Cardiac muscle cell (in vitro differentiated cells and primary cell): ENCODE data around the gene PIGZ. TPM values are rescaled to one million over a fixed set of nuclear protein-coding genes. Genes with fewer than 3 reads are reported as not detected.

Experiments used
- DNase-seq, 2 donors: peaks; one replicate each; pipeline versions ENCODE4 v3.0.0 to v3.0.0-alpha.2; 2010 to 2017; ENCODE audit warnings: low read depth in 1 of 2, low spot score in 1 of 2
- H3K27ac ChIP-seq: fragments of 200-600 bp; sonication (generic); 2 replicates; pipeline ENCODE4 v1.5.1; 2016
- H3K27me3 ChIP-seq: fragments of 200-600 bp; sonication (generic); 2 replicates; pipeline ENCODE4 v1.6.0; 2016; ENCODE audit warnings: control low read depth
- H3K36me3 ChIP-seq: fragments of 200-600 bp; sonication (generic); 2 replicates; pipeline ENCODE4 v1.5.1; 2016; ENCODE audit warnings: control low read depth
- H3K4me1 ChIP-seq: fragments of 200-600 bp; sonication (generic); 2 replicates; pipeline ENCODE4 v1.8.1; 2017; ENCODE audit warnings: low read depth, mild to moderate bottlenecking, mixed run types
- H3K4me3 ChIP-seq: fragments of 200-600 bp; sonication (generic); 2 replicates; pipeline ENCODE4 v1.5.1; 2016; ENCODE audit warnings: mild to moderate bottlenecking
- H3K9me3 ChIP-seq: fragments of 200-600 bp; sonication (generic); 2 replicates; pipeline ENCODE4 v1.5.1; 2017; ENCODE audit warnings: low read depth, mild to moderate bottlenecking, control low read depth
- polyA plus RNA-seq: library from polyadenylated mRNA; unstranded; fragments of >200 nt; fragmentation: Nextera tagmentation; extraction: Ambion mirVana; gene quantifications from 2 replicates; pipeline ENCODE4 v1.2.1, GENCODE V29; 2016
- total RNA-seq: library from RNA; depleted of rRNA; stranded (reverse); fragments of >200 nt; gene quantifications from 2 replicates; pipeline ENCODE4 v1.2.3, GENCODE V29; 2016
- TF ChIP-seq, protein P1 (sequence below): IDR thresholded peaks from 2 replicates; pipeline ENCODE4 v1.5.1; 2012; ENCODE audit warnings: low read depth, mild to moderate bottlenecking, low read length

Gene PIGZ
- total and polyA plus RNA-seq, 2 experiments from 2014 or later, result 4.1 to 8.1 TPM

- Histone ChIP-seq H3K9me3 (no peaks in the 10 kb centered on the region), H3K4me3 (no peak overlapping the region), H3K27ac (no peak overlapping the region)
Observed at GRCh38 chr3:196987022-196987421, 18.4 kb upstream of the PIGZ start.

GRCh38 chr3:196985954-196986885 is 17.6 kb upstream of the PIGZ start:
- Histone ChIP-seq H3K9me3 (no peaks in the 10 kb centered on the region), H3K27me3 (no peaks in the 10 kb centered on the region), H3K4me1 (peaks cover 17% of the 10 kb centered on the region), H3K4me3 (no peak overlapping the region), H3K36me3 (no peaks in the 10 kb centered on the region), H3K27ac (no peak overlapping the region)
- DNase-seq, result no peak
- TF ChIP-seq, protein P1, sequence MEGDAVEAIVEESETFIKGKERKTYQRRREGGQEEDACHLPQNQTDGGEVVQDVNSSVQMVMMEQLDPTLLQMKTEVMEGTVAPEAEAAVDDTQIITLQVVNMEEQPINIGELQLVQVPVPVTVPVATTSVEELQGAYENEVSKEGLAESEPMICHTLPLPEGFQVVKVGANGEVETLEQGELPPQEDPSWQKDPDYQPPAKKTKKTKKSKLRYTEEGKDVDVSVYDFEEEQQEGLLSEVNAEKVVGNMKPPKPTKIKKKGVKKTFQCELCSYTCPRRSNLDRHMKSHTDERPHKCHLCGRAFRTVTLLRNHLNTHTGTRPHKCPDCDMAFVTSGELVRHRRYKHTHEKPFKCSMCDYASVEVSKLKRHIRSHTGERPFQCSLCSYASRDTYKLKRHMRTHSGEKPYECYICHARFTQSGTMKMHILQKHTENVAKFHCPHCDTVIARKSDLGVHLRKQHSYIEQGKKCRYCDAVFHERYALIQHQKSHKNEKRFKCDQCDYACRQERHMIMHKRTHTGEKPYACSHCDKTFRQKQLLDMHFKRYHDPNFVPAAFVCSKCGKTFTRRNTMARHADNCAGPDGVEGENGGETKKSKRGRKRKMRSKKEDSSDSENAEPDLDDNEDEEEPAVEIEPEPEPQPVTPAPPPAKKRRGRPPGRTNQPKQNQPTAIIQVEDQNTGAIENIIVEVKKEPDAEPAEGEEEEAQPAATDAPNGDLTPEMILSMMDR, result peak; percentile 11

More at GRCh38 chr3:196987022-196987421, 18.4 kb upstream of the PIGZ start:
- Histone ChIP-seq H3K4me1 (peaks cover 17% of the 10 kb centered on the region), H3K27me3 (no peaks in the 10 kb centered on the region), H3K36me3 (no peaks in the 10 kb centered on the region)
- DNase-seq, result no peak
- TF ChIP-seq, protein P1, result no peak

- Histone ChIP-seq H3K36me3 (no peaks in the 10 kb centered on the region), H3K4me1 (peaks cover 17% of the 10 kb centered on the region), H3K27me3 (no peaks in the 10 kb centered on the region), H3K9me3 (no peaks in the 10 kb centered on the region), H3K4me3 (no peak overlapping the region), H3K27ac (no peak overlapping the region)
- TF ChIP-seq, protein P1, result no peak
- DNase-seq, result no peak
Observed at GRCh38 chr3:196985298-196985697, 16.7 kb upstream of the PIGZ start.

DNA sequence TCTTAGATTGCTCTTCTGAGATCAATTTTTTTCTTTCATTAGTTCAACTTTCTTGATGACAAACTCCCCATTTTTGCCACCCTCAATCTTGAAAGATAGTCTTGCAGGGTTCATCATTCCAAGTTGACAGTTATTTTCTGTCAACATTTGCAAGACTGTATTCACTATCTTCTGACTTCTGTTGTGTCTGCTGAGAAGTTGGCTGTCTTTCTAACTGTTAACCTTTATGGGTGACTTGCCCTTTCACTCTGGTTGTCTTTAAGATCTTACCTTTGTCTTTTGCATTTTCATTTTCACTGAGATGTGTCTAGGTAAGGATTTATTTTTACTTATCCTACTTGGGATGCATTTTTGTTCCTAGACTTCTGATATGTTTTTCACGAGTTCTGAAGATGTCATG is 14.6 kb upstream of the PIGZ start:
- no peak overlapping the region for H3K4me3 ChIP-seq
- peaks cover 8% of the 10 kb centered on the region for H3K4me1 ChIP-seq
- H3K27ac ChIP-seq, result no peak overlapping the region
- no peaks in the 10 kb centered on the region for H3K9me3 ChIP-seq
- H3K27me3 ChIP-seq, result no peaks in the 10 kb centered on the region
- no peaks in the 10 kb centered on the region for H3K36me3 ChIP-seq
- TF ChIP-seq, protein P1, result no peak
- DNase-seq, result no peak

DNA sequence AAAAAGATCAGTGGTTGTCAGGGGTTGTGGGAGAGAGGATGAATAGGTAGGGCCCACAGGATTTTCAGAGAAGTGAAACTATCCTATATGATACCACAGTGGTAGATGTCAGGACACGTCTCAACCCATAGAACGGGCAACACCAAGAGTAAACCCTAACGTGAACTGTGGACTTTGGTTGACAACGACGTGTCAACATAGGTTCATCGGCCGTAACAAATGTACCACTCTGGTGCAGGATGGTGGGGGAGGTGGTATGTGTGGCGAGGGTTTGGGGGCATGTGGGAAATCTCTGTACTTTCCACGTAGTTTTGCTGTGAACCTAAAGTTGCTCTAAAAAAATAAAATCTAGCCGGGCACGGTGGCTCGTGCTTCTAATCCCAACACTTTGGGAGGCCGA is 13.0 kb upstream of the PIGZ start:
- TF ChIP-seq, protein P1, result no peak
- no peaks in the 10 kb centered on the region for H3K36me3 ChIP-seq
- H3K27ac ChIP-seq, result no peak overlapping the region
- no peak for DNase-seq
- H3K27me3 ChIP-seq, result no peaks in the 10 kb centered on the region
- H3K4me1 ChIP-seq, result no peaks in the 10 kb centered on the region
- no peak overlapping the region for H3K4me3 ChIP-seq
- H3K9me3 ChIP-seq, result no peaks in the 10 kb centered on the region
